NCI-H2196 (cell line): Measurements from ENCODE around the gene BORCS5.
"Not testable (repeated sequence)": the region's sequence is repeated elsewhere in the genome, so short reads cannot be mapped to it uniquely, and the experiment has no call there.

Experiments
- DNase-seq: peaks from one replicate; lab custom pipeline; 2025; ENCODE audit not compliant: unreplicated experiment; lab: John Stamatoyannopoulos, UW

Gene BORCS5

DNA sequence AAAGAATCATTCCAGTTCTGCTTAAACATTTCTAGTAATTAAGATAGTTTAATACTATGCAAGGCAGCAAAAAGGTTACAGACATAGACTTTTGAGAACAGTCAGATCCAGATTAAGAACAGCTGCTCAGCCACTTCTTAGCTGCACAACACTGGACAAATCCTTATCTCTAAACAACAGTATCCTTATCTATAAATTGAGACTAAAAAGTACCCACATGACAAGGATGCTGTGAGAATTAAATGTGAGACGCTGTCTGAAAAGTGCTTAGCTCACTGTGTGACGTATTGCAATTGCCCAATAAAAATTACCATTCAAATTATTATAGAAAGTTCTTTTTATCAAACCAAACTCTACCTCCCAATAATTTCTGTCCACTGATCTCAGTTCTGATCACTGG, 35.5 kb downstream of the BORCS5 start:
- DNase-seq, result no peak

DNA sequence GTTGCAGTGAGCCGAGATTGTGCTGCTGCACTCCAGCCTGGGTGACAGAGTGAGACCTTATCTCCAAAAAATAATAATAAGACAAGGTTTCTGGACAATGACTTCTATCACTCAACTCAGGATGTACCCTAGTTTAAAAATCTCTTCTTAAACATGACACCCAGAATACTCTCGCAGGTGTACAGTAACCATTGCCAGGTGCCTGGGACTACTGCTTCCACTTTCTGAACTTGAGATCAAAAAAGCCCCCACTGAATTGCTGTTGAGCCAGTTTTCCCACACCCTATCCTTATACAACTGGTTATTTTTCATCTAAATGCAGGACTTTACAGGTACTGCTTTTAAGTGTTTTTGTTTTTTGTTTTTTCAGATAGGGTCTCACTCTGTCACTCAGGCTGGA, 36.3 kb downstream of the BORCS5 start:
- DNase-seq, result no peak

DNA sequence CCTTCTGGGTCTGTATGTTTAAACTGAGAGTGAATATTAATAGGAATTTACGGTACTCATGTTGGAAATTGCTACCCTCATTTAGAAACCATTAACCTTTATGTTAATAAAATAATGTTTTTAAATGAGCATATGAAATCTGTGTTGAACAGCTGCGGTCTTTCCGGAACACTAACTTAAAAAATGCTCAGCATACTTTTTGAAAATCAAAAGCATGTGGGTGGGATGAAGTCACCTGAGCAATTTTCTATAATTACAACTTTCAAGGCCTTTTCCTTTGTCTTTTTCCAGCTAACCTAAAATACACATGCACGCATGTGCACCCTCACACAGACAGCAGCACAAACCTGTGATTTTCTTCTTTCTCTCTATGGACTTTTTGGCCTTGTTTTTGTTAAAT, 39.8 kb downstream of the BORCS5 start:
- no peak for DNase-seq

DNA sequence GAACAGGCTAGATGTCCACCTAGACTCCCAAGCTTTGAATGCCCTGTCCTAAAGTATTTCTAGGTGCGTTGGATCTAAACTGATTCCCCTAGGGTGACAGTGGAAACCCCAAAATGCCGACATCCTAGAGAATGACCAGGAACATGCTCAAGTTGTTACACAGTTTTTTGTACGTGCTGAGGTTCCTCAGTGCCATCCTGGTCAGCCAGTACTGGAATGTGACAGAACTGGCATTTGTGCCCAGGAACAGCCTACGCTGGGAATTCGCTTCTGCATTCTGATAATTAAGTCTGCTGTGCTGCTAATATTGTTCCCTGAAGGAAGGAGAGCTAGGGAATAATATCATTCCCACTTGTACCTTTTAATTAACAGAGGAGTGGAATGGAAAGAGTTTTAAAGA, 40.3 kb downstream of the BORCS5 start:
- no peak for DNase-seq

DNA sequence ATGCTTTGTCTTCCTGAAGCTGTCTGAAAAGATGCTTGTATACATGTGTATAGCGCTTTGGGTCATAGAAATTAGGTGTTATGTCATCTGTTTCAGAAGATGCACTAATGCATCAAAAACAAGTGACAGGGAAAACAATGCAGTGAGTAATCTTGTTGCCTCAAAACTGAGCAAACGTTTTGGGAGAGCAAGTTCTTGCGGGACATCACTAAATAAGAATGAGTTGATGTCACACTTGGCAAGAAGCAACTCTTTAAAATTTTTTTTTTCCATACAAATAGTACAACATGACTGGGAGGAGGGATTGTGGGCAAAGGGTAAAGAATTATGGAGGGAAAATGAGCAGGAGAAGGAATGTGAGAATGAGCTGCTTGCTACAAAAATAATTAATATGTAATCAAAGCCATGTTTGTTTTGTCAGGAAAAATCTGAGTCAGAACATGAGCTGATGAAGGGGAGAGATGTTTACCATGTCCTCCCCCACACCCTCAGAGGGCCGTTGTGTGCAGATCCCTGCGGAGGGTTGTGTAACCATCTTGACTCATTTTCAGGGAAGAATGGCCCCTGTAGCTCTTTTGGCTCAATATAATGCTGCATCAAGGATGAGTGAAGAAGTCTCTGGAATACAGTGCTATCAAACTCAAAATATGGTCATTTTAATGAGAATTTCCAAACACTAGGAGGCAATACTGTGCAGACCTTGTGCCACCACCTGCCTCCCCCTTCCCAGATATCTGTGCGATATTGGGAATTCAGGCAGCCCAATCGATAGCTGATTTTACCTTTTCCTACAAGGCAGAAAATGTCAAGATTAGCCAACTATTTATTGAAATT, 41.4 kb downstream of the BORCS5 start:
- DNase-seq, result no peak

DNA sequence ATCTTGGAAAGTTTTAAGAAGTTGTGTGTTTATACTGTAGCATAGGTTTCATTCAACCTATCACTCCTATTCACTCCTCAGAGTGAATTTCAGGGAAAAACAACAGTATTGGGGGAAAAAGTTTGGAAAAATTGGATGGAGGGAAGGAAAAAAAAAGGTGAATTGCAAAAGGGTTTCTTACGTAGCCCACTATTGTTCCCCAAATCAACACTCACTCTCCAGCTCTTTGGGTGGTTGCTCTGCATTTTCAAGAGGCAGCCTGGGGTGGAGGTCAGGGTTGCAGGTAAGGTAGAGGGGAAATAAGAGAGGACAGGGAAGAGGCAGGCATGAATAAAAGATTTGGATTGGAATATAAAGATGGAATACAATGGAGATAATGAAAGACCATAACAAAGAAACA, 42.3 kb downstream of the BORCS5 start:
- no peak for DNase-seq

DNA sequence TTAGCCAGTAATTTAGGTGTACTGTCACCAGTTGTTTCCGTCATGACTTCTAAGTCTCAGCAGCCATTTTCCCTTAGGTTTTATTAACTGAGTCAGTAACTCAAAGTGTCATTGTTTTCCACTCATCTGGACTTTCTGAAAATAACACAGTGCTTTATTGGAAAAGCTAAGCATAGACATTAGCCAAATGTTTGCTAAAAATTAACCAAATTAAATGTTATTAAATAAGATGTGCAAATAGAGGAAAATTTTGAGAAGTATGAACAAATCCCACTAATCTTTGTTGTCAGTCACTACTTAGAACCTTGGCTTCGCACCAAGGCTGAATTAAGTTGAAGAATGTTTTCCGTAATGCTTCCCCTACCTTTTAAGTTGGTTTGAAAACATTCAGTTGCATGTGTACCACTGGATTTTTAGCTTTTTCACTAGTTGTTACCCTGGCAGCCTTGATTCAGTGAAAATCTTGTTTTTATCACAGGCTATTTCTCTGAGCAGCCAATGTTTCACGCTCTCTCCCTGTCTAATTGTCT, 43.0 kb downstream of the BORCS5 start:
- DNase-seq, result no peak

DNA sequence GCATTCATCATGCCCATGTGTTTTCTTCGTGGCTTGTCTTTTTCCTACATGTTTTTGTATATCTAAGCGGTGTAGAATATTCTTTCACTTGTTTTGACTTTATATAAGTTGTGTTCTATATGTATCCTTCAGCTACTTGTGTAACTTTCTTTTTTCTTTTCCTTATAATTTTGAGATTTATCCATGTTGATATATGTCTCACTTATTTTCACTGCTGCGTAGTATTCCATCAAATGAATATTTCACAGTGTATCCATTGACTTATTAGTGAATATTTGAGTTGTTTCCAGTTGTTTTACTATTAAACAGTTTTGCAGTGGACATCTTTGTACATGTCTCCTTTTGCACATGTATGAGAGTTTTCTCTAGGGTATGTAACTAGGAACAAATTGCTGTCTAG, 43.9 kb downstream of the BORCS5 start:
- no peak for DNase-seq

DNA sequence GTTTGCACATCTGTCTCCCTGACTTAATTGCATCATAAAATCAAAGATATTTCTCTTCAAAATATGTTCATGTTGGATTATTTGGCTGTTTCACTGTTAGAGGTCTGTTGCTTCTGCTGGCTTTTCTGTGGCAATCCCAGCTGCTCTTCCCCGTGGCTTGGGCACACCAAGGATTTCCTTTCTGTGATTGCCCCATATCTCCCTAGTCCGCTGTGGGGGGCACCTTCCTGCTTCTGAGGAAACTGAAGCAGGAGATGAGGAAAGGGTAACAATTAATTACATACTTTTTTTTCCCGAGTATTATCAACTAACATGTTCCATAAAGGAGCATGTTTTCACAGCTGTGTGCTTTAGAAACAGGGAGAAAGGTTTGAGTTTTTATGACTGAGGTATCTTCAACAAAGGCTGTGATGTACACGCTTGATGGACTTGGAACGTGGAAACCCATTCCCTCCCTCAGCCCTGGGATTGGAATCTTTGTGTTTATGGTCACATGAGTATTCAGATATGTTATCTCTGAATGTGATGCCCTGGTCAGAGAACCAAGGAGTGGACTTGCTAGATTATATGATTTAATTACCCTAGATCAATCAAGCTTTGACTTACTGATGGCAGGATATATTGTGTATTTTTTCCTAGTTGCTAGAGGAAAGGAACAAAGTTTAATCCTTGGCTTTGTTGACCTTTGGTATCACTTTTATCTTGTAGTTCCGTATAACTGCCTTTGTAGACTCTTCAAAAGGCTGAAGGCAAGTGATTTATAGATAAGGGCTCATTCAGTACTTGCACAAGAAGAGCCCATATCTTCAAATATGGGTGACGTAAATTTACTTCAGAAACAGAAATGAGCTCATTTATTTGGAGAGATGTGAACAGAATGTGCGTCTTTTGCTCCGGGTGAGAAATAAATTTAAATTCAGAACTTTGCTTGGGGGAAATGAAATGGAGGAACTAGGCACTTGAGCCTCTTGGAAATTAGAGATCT, 46.7 kb downstream of the BORCS5 start:
- DNase-seq, result no peak

DNA sequence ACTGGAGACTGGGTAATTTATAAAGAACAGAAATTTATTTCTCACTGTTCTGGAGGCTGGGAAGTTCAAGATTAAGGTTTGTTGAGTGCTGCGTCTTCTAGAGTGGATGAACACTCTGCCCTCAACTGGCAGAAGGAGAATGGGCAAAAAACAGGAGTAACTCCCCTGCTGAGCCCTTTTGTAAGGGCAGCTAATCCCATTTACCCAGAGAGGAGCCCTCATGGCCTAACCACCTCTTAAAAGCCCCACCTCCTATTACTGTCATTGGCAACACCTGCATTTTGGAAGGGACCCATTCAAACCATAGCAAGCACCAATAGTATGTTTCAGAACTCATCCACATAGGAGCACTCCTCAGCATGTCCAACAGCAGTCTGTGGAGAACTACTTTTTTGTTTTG, 47.4 kb downstream of the BORCS5 start:
- DNase-seq, result no peak

DNA sequence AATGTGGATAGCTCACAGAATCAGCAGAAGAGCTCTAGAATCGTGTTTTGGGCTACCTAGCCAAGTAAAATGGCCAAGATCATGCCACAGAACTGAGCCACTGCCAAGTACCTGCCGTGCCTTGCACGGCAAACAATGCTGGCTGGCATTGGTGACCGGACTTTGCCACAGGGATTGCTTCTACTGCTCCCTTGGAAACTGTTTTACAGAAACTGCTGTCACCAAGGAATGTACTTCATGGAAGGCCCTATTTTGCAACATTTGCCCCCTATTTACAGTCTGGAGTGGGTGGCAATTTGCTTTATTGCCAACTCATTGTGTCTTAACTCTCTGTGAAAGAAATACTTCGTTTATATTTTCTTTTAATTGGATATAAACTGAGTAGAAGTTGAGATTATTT, 49.0 kb downstream of the BORCS5 start:
- DNase-seq, result peak; percentile 6

DNA sequence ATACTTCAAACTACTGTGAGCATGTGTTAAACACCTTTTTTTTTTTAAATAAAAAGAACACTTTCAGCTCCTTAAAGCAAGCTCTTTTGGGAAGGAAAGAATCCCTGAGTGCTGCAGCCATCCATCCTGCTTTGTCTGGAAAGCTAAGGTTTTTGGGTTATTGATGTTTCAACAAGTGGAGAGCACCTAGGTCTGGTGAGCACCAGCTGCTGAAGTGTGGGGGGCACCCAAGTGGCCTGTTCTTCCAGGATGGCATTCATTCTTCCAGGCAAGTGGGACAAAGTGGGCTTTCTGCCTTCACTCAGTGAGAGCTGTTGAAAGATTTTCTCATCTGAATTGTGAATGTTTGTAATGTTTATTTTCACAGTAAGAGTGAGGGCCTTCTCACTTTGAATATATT, 49.9 kb downstream of the BORCS5 start:
- no peak for DNase-seq

DNA sequence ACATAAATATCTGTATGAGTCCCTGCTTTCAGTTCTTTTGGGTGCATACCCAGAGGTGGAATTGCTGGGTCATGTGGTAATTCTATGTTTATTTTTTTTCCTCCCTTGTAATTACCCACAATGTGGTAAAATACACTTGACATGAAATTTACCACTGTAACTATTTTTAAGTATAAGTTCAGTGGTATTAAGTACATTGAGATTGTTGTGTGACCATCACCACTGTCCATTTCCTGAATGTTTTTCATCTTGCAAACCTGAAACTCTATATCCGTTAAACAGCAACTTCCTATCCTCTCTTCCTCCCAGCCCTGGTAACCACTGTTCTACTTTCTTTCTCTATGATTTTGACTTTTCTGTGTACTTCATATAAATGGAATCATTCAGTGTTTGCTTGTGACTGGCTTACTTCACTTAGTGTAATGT, 51.4 kb downstream of the BORCS5 start:
- DNase-seq, result no peak

DNA sequence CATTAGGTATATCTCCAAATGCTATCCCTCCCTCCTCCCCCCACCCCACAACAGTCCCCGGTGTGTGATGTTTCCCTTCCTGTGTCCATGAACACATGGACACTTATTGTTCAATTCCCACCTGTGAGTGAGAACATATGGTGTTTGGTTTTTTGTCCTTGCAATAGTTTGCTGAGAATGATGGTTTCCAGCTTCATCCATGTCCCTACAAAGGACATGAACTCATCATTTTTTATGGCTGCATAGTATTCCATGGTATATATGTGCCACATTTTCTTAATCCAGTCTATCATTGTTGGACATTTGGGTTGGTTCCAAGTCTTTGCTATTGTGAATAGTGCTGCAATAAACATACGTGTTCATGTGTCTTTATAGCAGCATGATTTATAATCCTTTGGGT, 52.5 kb downstream of the BORCS5 start:
- DNase-seq, result not testable (repeated sequence)

DNA sequence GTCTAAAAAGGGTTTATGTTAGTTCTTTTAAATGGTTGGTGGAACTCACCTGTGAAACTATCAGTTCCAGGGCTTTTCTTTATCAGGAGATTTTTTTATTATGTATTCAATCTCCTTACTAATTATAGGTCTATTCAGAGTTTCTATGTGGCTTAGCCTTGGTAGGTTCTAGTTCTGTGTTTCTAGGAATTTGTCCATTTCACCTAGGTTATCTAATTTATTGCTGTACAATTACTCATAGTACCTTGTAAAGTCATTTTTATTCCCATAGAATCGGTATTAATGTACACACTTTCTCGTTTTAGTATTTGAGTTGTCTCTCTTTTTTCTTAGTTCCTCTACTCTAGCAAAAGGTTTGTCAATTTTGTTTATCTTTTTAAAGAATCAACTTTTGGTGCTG, 59.0 kb downstream of the BORCS5 start:
- no peak for DNase-seq

DNA sequence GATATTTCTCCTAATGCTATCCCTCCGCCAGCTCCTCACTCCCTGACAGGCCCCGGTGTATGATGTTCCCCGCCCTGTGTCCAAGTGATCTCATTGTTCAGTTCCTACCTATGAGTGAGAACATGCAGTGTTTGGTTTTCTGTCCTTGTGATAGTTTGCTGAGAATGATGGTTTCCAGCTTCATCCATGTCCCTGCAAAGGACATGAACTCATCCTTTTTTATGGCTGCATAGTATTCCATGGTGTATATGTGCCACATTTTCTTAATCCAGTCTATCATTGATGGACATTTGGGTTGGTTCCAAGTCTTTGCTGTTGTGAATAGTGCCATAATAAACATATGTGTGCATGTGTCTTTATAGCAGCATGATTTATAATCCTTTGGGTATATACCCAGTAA, 62.3 kb downstream of the BORCS5 start:
- not testable (repeated sequence) for DNase-seq

DNA sequence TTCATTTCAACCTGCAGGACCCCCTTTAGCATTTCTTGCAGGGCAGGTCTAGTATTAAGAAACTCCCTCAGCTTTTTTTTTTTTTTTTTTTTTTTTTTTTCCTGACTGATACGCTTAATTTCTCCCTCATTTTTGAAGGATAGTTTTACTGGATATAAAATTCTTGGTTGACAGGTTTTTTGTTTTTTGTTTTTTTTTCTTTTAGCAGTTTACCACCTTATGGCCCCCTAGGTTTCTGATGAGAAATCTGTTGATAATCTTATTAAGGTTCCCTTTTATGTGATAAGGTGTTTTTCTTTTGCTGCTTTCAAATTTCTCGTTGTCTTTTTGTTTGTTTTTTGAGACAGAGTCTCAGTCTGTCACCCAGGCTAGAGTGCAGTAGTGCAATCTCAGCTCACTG, 66.5 kb downstream of the BORCS5 start:
- DNase-seq, result no peak

DNA sequence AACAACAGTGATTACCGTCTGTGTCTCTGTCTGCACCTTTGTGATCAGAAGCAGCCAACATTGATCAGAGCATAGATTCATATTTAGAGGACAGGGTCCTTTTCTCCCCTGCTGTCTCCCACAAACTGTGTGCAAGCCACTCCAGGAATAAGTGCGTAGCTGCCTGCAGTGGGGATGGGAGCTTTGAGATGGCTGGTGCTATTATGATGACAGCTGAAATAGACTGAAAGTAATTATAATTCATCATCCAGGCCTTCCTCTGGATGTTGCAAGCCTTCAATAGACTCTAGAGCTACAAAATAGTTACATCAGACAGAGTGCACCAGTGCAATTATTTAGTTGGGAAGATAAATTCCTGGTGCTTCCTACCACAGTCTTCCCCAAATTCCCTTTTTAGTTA, 68.1 kb downstream of the BORCS5 start:
- no peak for DNase-seq

DNA sequence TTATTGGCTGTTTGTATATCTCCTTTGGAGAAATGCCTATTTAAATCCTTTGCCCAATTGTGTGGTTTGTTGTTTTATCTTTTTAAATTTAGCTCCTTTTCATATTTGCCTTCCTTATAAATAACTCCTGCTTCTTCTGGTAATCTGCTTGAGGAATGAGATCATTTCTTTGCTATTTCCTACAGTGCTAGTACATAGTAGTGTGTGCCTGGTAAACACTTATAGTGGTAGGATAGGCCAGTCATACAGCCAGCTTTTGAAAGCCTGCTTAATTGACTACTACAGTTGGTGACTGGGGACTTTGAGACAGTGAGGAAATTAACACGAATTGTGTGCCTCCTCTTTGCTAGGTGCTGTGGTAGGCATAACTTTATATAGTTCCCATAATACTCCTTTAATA, 68.7 kb downstream of the BORCS5 start:
- DNase-seq, result no peak

DNA sequence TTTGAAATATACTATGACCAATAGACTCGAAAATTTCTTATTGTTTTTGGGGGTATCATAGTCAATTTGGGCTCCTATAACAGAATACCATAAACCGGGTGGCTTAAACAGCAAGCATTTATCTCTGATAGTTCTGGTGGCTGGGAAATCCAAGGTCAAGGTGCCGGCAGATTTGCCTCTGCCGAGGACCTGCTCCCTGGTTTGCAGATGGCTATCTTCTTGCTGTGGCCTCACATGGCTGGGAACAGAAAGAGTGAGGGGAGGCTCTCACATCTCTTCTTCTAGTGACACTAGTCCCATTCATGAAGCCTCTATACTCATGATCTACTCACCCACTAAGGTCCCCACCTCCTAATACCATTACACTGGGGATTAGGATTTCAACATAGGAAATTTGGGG, 70.7 kb downstream of the BORCS5 start:
- no peak for DNase-seq

DNA sequence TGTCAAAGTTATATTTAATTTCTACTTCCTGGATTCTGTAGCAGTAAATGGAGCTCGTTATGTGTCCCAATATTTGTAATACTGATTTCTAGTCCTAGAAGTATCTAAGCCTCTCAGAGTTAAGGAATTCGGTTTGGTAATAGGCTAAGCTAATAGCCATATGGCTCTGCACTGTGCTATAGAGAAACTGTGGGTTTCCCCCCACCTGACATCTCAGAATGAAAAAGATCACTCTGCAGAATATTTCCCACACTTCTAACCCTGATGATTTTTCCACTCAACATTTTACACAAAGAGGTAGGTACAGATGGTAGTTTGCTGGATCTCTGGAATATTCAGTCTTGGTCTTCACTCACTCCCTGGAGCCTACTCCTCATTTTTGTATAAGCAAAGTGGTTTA, 71.2 kb downstream of the BORCS5 start:
- DNase-seq, result no peak
